ENCODE results near the gene NFATC2. TPM values are rescaled to one million over a fixed set of nuclear protein-coding genes. Genes with fewer than 3 reads are reported as not detected.

Gene NFATC2
- polyA plus RNA-seq, 1 donor from 2014 or later, result not detected

GRCh38 chr20:51383891-51384510 lies 158.5 kb downstream of the NFATC2 start:
- TF ChIP-seq REST (IDR thresholded peaks at IDR 0.05; ENCODE audit: borderline replicate concordance) (no peak), MXI1 (conservative IDR thresholded peaks at IDR 0.05; ENCODE audit: poor library complexity, severe bottlenecking) (no peak), EP300 (conservative IDR thresholded peaks at IDR 0.05; ENCODE audit: poor library complexity, severe bottlenecking) (no peak), CTCF (IDR thresholded peaks at IDR 0.05; ENCODE audit: poor library complexity, severe bottlenecking) (no peak), TAF1 (IDR thresholded peaks at IDR 0.05; ENCODE audit: low read depth) (no peak), EZH2 (IDR thresholded peaks at IDR 0.05; ENCODE audit: borderline replicate concordance, insufficient read depth, low read length, poor library complexity, severe bottlenecking) (no peak), RAD21 (conservative IDR thresholded peaks at IDR 0.05) (no peak), POLR2AphosphoS5 (IDR thresholded peaks at IDR 0.05) (no peak), SMC3 (conservative IDR thresholded peaks at IDR 0.05; ENCODE audit: poor library complexity) (no peak)
- Histone ChIP-seq H2AFZ (ENCODE audit: low read depth, low read length) (no peak overlapping the region), H3K4me3 (ENCODE audit: low read length) (no peak overlapping the region), H3F3A (ENCODE audit: insufficient read depth, low read length, poor library complexity, severe bottlenecking) (no peaks in the 10 kb centered on the region), H3K9me3 (ENCODE audit: low read length) (no peaks in the 10 kb centered on the region), H3K36me3 (ENCODE audit: insufficient read depth, low read length) (no peaks in the 10 kb centered on the region), H4K20me1 (ENCODE audit: insufficient read depth) (no peaks in the 10 kb centered on the region), H3K27me3 (ENCODE audit: insufficient read depth, low read depth, low read length) (no peaks in the 10 kb centered on the region), H3K79me2 (replicated peaks; ENCODE audit: insufficient read depth, low read length) (no peaks in the 10 kb centered on the region), H3K9ac (ENCODE audit: low read length) (no peak overlapping the region), H3K4me2 (ENCODE audit: low read length) (no peak overlapping the region), H3K27ac (ENCODE audit: low read length) (no peak overlapping the region), H3K9me2 (ENCODE audit: insufficient read depth, low read length) (no peaks in the 10 kb centered on the region)

GRCh38 chr20:51382986-51383821 lies 159.3 kb downstream of the NFATC2 start:
- H3K4me3 ChIP-seq (ENCODE audit: low read length), result no peak overlapping the region
- H3K36me3 ChIP-seq (ENCODE audit: insufficient read depth, low read length), result no peaks in the 10 kb centered on the region
- no peaks in the 10 kb centered on the region for H3K79me2 ChIP-seq (replicated peaks; ENCODE audit: insufficient read depth, low read length)
- no peaks in the 10 kb centered on the region for H4K20me1 ChIP-seq (ENCODE audit: insufficient read depth)
- no peak overlapping the region for H3K4me2 ChIP-seq (ENCODE audit: low read length)
- no peak overlapping the region for H3K9ac ChIP-seq (ENCODE audit: low read length)
- H3K27ac ChIP-seq (ENCODE audit: low read length), result no peak overlapping the region
- H3K9me2 ChIP-seq (ENCODE audit: insufficient read depth, low read length), result no peaks in the 10 kb centered on the region
- no peak for TF ChIP-seq POLR2AphosphoS5 (IDR thresholded peaks at IDR 0.05)
- H2AFZ ChIP-seq (ENCODE audit: low read depth, low read length), result no peak overlapping the region
- no peaks in the 10 kb centered on the region for H3K27me3 ChIP-seq (ENCODE audit: insufficient read depth, low read depth, low read length)
- no peaks in the 10 kb centered on the region for H3F3A ChIP-seq (ENCODE audit: insufficient read depth, low read length, poor library complexity, severe bottlenecking)
- no peaks in the 10 kb centered on the region for H3K9me3 ChIP-seq (ENCODE audit: low read length)
